KMS-11 (cell line): Measurements from ENCODE around the gene CATSPERD.

Experiments used
- H2AFZ ChIP-seq: fragments of 200-600 bp; sonication (generic); 2 replicates; pipeline ENCODE4 v1.6.1; 2016; ENCODE audit warnings: antibody characterized with exemption, mixed run types, low read depth
- H3K27ac ChIP-seq: fragments of 200-600 bp; sonication (generic); 2 replicates; pipeline ENCODE4 v1.6.1; 2016; ENCODE audit warnings: mild to moderate bottlenecking, mixed run types
- H3K27me3 ChIP-seq: fragments of 200-600 bp; sonication (generic); 2 replicates; pipeline ENCODE4 v1.6.1; 2017; ENCODE audit warnings: mild to moderate bottlenecking, low read depth, mixed run types, moderate library complexity; ENCODE audit not compliant: insufficient read depth
- H3K36me3 ChIP-seq: fragments of 200-600 bp; sonication (generic); 2 replicates; pipeline ENCODE4 v1.6.1; 2017; ENCODE audit warnings: mild to moderate bottlenecking, mixed run types; ENCODE audit not compliant: insufficient read depth
- H3K4me1 ChIP-seq: fragments of 200-600 bp; sonication (generic); 2 replicates; pipeline ENCODE4 v1.6.1; 2016; ENCODE audit warnings: mild to moderate bottlenecking, low read depth, mixed run types; ENCODE audit not compliant: poor library complexity, severe bottlenecking
- H3K4me2 ChIP-seq: fragments of 200-600 bp; sonication (generic); 2 replicates; pipeline ENCODE4 v1.7.0; 2016; ENCODE audit warnings: mild to moderate bottlenecking, mixed run types
- H3K4me3 ChIP-seq: fragments of 200-600 bp; sonication (generic); IDR thresholded peaks from 2 replicates; pipeline ENCODE4 v1.6.1; 2017; ENCODE audit warnings: low read depth, low read length, mixed read lengths; ENCODE audit not compliant: insufficient read depth
- H3K79me2 ChIP-seq: fragments of 200-600 bp; sonication (generic); 2 replicates; pipeline ENCODE4 v1.6.1; 2016; ENCODE audit warnings: low read depth, mixed run types; ENCODE audit not compliant: insufficient read depth
- H3K9ac ChIP-seq: fragments of 200-600 bp; sonication (generic); 2 replicates; pipeline ENCODE4 v1.6.1; 2016; ENCODE audit warnings: mild to moderate bottlenecking, mixed run types
- H4K20me1 ChIP-seq: fragments of 200-600 bp; sonication (generic); 2 replicates; pipeline ENCODE4 v1.6.1; 2016; ENCODE audit warnings: mild to moderate bottlenecking, mixed run types; ENCODE audit not compliant: insufficient read depth
- TF ChIP-seq, protein P1 (sequence below): fragments of 200-600 bp; sonication (generic); conservative IDR thresholded peaks from 2 replicates; pipeline ENCODE4 v1.6.1; 2017; ENCODE audit warnings: low read depth, mild to moderate bottlenecking, antibody characterized with exemption, low read length, moderate library complexity, mixed read lengths

The CATSPERD gene

DNA sequence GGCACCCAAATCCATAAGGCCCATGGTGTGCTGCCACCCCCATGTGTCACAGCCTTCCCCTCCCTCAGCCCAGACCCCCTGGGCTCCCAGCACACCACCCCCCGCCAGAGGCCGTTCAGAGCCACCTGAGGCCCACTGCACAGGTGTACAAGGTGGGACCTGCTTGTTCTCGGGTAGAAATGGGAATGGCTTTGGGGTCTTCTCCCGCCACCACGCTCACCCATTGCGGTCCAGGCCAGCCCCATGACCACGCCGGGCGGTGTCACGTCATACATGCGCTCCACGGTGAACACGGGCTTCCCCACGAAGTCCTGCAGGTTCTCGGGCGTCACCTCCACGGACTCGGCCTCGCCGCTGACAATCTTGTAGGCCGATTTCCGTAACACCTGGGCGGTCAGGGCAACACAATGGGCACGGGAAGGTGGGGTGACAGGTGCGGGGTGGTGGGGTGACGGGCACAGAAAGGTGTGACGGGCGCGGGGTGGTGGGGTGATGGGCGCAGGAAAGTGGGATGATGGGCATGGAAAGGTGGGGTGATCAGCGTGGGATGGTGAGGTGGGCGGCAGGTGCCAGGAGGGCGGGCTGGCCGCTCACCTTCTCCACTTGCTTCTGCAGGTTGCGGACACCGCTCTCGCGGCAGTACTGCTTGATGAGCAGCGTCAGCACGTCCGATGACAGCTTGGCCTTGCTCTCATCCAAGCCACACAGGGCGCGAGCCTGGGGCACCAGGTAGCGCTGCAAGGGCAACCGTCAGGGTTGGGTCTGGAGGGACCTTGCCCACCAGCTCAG lies 26.1 kb upstream of the CATSPERD start:
- Histone ChIP-seq H2AFZ (no peak overlapping the region), H3K27ac (no peak overlapping the region), H3K79me2 (peaks cover 36% of the 10 kb centered on the region), H3K36me3 (peaks cover 12% of the 10 kb centered on the region; the same call in 1 of the 2 replicates), H4K20me1 (peaks cover 6% of the 10 kb centered on the region; the same call in 1 of the 2 replicates), H3K4me3 (no peak overlapping the region), H3K4me2 (no peak overlapping the region), H3K9ac (no peak overlapping the region), H3K4me1 (peaks cover 4% of the 10 kb centered on the region), H3K27me3 (no peaks in the 10 kb centered on the region)
- TF ChIP-seq, protein P1, sequence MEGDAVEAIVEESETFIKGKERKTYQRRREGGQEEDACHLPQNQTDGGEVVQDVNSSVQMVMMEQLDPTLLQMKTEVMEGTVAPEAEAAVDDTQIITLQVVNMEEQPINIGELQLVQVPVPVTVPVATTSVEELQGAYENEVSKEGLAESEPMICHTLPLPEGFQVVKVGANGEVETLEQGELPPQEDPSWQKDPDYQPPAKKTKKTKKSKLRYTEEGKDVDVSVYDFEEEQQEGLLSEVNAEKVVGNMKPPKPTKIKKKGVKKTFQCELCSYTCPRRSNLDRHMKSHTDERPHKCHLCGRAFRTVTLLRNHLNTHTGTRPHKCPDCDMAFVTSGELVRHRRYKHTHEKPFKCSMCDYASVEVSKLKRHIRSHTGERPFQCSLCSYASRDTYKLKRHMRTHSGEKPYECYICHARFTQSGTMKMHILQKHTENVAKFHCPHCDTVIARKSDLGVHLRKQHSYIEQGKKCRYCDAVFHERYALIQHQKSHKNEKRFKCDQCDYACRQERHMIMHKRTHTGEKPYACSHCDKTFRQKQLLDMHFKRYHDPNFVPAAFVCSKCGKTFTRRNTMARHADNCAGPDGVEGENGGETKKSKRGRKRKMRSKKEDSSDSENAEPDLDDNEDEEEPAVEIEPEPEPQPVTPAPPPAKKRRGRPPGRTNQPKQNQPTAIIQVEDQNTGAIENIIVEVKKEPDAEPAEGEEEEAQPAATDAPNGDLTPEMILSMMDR = no peak

DNA sequence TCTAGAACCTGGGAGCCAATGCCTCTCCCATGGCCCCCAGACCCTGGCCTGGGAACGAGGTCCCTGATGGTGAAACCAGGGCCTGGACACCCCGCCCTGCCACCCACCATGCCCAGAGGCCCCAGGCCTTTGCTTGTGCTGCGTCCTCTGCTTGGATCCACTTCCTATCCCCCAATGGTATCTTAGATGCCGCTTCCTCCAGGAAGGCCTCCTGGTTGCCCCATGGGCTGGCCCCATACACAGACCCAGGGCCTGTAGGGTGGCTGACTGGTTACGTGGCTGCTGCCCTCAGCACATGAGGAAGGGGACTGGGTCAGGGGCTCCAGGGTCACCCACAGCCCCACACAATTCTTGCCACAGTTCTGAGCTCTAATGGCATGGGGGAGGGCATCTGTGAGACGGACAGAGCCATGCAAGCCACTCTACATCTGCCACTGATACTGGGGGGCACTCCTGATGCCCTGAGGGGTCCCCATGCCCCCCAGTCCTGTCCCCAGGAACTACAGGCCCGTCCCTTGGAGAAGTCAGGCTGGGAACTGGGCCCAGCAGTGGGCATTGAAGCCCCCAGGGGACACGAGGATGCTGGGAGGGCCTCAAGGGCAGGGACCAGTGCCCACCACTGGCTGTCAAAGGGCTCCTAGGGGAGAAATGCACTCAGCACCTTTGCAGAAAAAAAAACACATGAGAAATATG lies 25.3 kb upstream of the CATSPERD start:
- Histone ChIP-seq H3K27ac (no peak overlapping the region), H3K4me2 (no peak overlapping the region)

DNA sequence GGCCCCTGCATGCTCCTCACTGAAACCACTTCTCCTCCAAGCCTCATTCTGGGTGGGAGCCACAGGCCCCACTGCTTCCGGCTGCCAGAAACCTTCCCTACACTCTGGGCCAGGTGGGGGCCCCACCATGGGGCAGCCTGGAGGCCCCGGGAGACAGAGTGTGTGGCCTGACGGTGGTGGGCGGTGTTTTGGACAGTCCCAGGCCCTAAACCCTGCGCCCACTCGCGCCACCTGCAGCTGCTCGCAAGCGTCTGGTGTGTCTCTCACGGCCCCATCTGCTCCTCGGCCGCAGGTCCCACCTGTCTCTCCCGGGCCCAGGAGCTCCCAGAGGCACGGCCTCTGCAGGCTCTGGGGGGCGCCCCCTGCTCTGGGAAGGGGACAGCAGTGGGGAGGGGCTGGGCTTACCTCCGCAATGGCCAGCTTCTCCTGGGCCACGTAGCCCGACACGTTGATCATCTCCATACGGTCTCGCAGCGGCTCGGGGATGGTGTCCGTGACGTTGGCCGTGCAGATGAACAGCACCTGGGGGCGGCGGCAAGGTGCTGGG lies 24.7 kb upstream of the CATSPERD start:
- Histone ChIP-seq H3K9ac (no peak overlapping the region), H4K20me1 (peaks cover 6% of the 10 kb centered on the region; the same call in 1 of the 2 replicates), H3K4me2 (no peak overlapping the region), H3K27ac (no peak overlapping the region), H3K27me3 (no peaks in the 10 kb centered on the region), H3K4me1 (no peaks in the 10 kb centered on the region), H3K79me2 (peaks cover 30% of the 10 kb centered on the region), H3K36me3 (peaks cover 12% of the 10 kb centered on the region; the same call in 1 of the 2 replicates), H3K4me3 (no peak overlapping the region), H2AFZ (no peak overlapping the region)
- TF ChIP-seq, protein P1 = no peak

More for the DNA sequence above, 25.3 kb upstream of the CATSPERD start:
- H3K27me3 ChIP-seq = no peaks in the 10 kb centered on the region
- H3K9ac ChIP-seq = no peak overlapping the region
- no peak overlapping the region for H3K4me3 ChIP-seq
- H3K36me3 ChIP-seq = peaks cover 12% of the 10 kb centered on the region; the same call in 1 of the 2 replicates
- peaks cover 6% of the 10 kb centered on the region; the same call in 1 of the 2 replicates for H4K20me1 ChIP-seq
- no peaks in the 10 kb centered on the region for H3K4me1 ChIP-seq
- TF ChIP-seq, protein P1 = no peak
- no peak overlapping the region for H2AFZ ChIP-seq
- H3K79me2 ChIP-seq = peaks cover 36% of the 10 kb centered on the region

DNA sequence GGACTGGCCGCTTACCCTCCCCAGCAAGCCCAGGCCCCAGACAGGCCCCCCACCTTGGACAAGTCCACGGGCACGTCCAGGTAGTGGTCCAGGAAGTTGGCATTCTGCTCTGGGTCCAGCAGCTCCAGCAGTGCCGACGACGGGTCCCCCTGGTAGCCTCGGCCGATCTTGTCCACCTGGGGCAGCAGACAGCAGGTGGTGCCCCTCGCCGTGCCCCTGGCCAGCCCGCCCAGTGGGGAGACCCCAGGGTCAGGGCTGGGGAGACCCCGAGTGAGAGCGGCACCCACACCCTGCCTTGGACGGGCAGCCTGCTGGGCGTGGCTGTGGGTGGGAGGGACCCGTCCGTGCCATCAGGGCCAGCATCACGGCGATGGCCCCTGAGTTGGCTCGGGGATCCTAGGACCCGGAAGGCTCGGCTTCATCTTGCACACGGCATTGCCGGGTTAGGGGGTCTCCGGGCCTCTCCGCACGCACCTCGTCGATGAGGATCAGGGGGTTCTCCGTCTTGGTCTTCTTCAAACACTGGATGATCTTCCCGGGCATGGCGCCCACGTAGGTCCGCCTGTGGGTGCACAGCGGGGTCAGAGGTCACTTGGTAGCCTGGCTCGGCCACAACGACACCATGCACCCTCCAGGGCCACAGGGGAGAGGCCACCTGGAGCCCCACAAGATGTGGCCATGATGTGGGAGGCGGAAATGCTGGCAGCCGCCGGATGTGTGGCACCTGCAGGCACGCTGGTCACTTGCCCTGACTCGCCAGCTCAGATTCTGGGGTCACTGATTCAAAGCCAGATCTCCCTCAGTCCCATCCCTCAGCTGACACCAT lies 24.0 kb upstream of the CATSPERD start:
- no peak overlapping the region for H3K4me2 ChIP-seq
- TF ChIP-seq, protein P1 = no peak
- no peak overlapping the region for H3K4me3 ChIP-seq
- H2AFZ ChIP-seq = no peak overlapping the region
- peaks cover 12% of the 10 kb centered on the region; the same call in 1 of the 2 replicates for H3K36me3 ChIP-seq
- H4K20me1 ChIP-seq = peaks cover 6% of the 10 kb centered on the region; the same call in 1 of the 2 replicates
- peaks cover 23% of the 10 kb centered on the region for H3K79me2 ChIP-seq
- H3K9ac ChIP-seq = no peak overlapping the region
- no peak overlapping the region for H3K27ac ChIP-seq
- H3K4me1 ChIP-seq = no peaks in the 10 kb centered on the region
- H3K27me3 ChIP-seq = no peaks in the 10 kb centered on the region
